DOHH2 (cell line): ENCODE measurements around the gene CD28.

Experiments
- H3F3A ChIP-seq: fragments of 200-600 bp; sonication (generic), shearing (Covaris generic); 2 replicates; pipeline ENCODE4 v1.6.0; 2016; ENCODE audit warnings: antibody characterized with exemption, mild to moderate bottlenecking; ENCODE audit not compliant: control insufficient read depth, insufficient read depth
- H3K27ac ChIP-seq: fragments of 200-600 bp; sonication (generic); 2 replicates; pipeline ENCODE4 v1.5.1; 2014; ENCODE audit warnings: low read depth, mild to moderate bottlenecking, low read length, moderate library complexity
- H3K27me3 ChIP-seq: fragments of 200-600 bp; sonication (generic); 2 replicates; pipeline ENCODE4 v1.6.1; 2014; ENCODE audit warnings: mild to moderate bottlenecking, low read length, mixed read lengths; ENCODE audit not compliant: control insufficient read depth
- H3K36me3 ChIP-seq: fragments of 200-600 bp; sonication (generic); 2 replicates; pipeline ENCODE4 v1.6.1; 2014; ENCODE audit warnings: mild to moderate bottlenecking, low read length, moderate library complexity, mixed read lengths; ENCODE audit not compliant: control insufficient read depth
- H3K4me1 ChIP-seq: fragments of 200-600 bp; sonication (generic); 2 replicates; pipeline ENCODE4 v1.6.1; 2014; ENCODE audit warnings: mild to moderate bottlenecking, low read length, mixed read lengths; ENCODE audit not compliant: control insufficient read depth
- H3K4me2 ChIP-seq: fragments of 200-600 bp; sonication (generic); 2 replicates; pipeline ENCODE4 v1.6.0; 2014; ENCODE audit warnings: mild to moderate bottlenecking, low read length, moderate library complexity
- H3K4me3 ChIP-seq: fragments of 200-600 bp; sonication (generic); 2 replicates; pipeline ENCODE4 v1.5.1; 2014; ENCODE audit warnings: mild to moderate bottlenecking, low read length, mixed read lengths
- H3K79me2 ChIP-seq: fragments of 200-600 bp; sonication (generic); 2 replicates; pipeline ENCODE4 v1.6.1; 2014; ENCODE audit warnings: mild to moderate bottlenecking, low read length, mixed read lengths; ENCODE audit not compliant: control insufficient read depth
- H3K9me2 ChIP-seq: fragments of 200-600 bp; sonication (generic); replicated peaks from 2 replicates; pipeline ENCODE4 v1.6.1; 2014; ENCODE audit warnings: mild to moderate bottlenecking, low read length, mixed read lengths; ENCODE audit not compliant: control insufficient read depth
- H3K9me3 ChIP-seq: fragments of 200-600 bp; sonication (generic); 2 replicates; pipeline ENCODE4 v1.6.1; 2014; ENCODE audit warnings: antibody characterized with exemption, low read length, mixed read lengths; ENCODE audit not compliant: control insufficient read depth, insufficient read depth
- H4K20me1 ChIP-seq: fragments of 200-600 bp; sonication (generic); 2 replicates; pipeline ENCODE4 v1.6.0; 2014; ENCODE audit warnings: low read depth, mild to moderate bottlenecking, antibody characterized with exemption, low read length, moderate library complexity; ENCODE audit not compliant: control insufficient read depth, insufficient read depth
- CTCF ChIP-seq: fragments of 200-600 bp; sonication (generic); IDR thresholded peaks from one replicate; pipeline ENCODE4 v1.5.1; 2014; ENCODE audit warnings: antibody characterized with exemption, mild to moderate bottlenecking, low read depth, low read length; ENCODE audit not compliant: poor library complexity, severe bottlenecking
- EZH2phosphoT487 ChIP-seq: fragments of 200-600 bp; sonication (generic); IDR thresholded peaks from 2 replicates; pipeline ENCODE4 v1.6.1; 2017; ENCODE audit warnings: borderline replicate concordance, mild to moderate bottlenecking, antibody characterized with exemption, low read length, moderate library complexity, mixed read lengths

Gene CD28

GRCh38 chr2:203772456-203773165 lies 66.2 kb downstream of the CD28 start:
- H3K4me2 ChIP-seq = no peak overlapping the region
- TF ChIP-seq EZH2phosphoT487 (no peak), CTCF (no peak)
- no peaks in the 10 kb centered on the region for H3K27me3 ChIP-seq
- no peaks in the 10 kb centered on the region for H3K79me2 ChIP-seq
- no peaks in the 10 kb centered on the region for H3K9me3 ChIP-seq
- no peak overlapping the region for H3K27ac ChIP-seq
- no peak overlapping the region for H3K4me3 ChIP-seq
- no peaks in the 10 kb centered on the region for H4K20me1 ChIP-seq
- H3K4me1 ChIP-seq = no peaks in the 10 kb centered on the region
- H3K9me2 ChIP-seq = no peaks in the 10 kb centered on the region
- H3F3A ChIP-seq = no peaks in the 10 kb centered on the region
- no peaks in the 10 kb centered on the region for H3K36me3 ChIP-seq

GRCh38 chr2:203774760-203775159 lies 68.3 kb downstream of the CD28 start:
- Histone ChIP-seq H3K27ac (no peak overlapping the region), H3K4me1 (no peaks in the 10 kb centered on the region), H3K27me3 (no peaks in the 10 kb centered on the region), H3K4me3 (no peak overlapping the region), H3K9me3 (no peaks in the 10 kb centered on the region), H4K20me1 (no peaks in the 10 kb centered on the region), H3F3A (no peaks in the 10 kb centered on the region), H3K79me2 (no peaks in the 10 kb centered on the region), H3K36me3 (no peaks in the 10 kb centered on the region), H3K4me2 (no peak overlapping the region), H3K9me2 (no peaks in the 10 kb centered on the region)
- no peak for TF ChIP-seq EZH2phosphoT487
- TF ChIP-seq CTCF = no peak

GRCh38 chr2:203775684-203776083 lies 69.2 kb downstream of the CD28 start:
- Histone ChIP-seq H3K4me2 (no peak overlapping the region), H3K27ac (no peak overlapping the region), H3K9me2 (no peaks in the 10 kb centered on the region), H3K36me3 (no peaks in the 10 kb centered on the region), H3F3A (no peaks in the 10 kb centered on the region), H3K4me3 (no peak overlapping the region), H3K27me3 (no peaks in the 10 kb centered on the region), H3K79me2 (no peaks in the 10 kb centered on the region), H4K20me1 (no peaks in the 10 kb centered on the region), H3K4me1 (no peaks in the 10 kb centered on the region), H3K9me3 (no peaks in the 10 kb centered on the region)
- TF ChIP-seq EZH2phosphoT487 = no peak
- no peak for TF ChIP-seq CTCF
